ENCODE measurements around the gene TEAD4.

- TF ChIP-seq CTCF (IDR thresholded peaks at IDR 0.05), result no peak
- no peak for TF ChIP-seq ESRRA (CRISPR knock-in tag; IDR thresholded peaks at IDR 0.05; ENCODE audit: borderline replicate concordance)
- no peak for TF ChIP-seq ZNF138 (CRISPR knock-in tag; conservative IDR thresholded peaks at IDR 0.05)
- no peak for TF ChIP-seq E2F1 (CRISPR knock-in tag; IDR thresholded peaks at IDR 0.05)
- TF ChIP-seq ERG (CRISPR knock-in tag; IDR thresholded peaks at IDR 0.05), result no peak
- TF ChIP-seq CBFB (CRISPR knock-in tag; IDR thresholded peaks at IDR 0.05; ENCODE audit: low read depth), result no peak
- no peak for TF ChIP-seq ZNF532 (CRISPR knock-in tag; IDR thresholded peaks at IDR 0.05; ENCODE audit: borderline replicate concordance)
- TF ChIP-seq TEAD4 (CRISPR knock-in tag; IDR thresholded peaks at IDR 0.05), result no peak
These were observed 86.3 kb downstream of the TEAD4 start for GRCh38 chr12:3045494-3045893.

Data from WTC11 (cell line).